Fibroblast of pulmonary artery (primary cell): ENCODE results near the gene PCSK5.

Experiments
- DNase-seq: peaks from one replicate; pipeline ENCODE4 v3.0.0-alpha.2; 2010; ENCODE audit warnings: low read depth
- H3K4me3 ChIP-seq: replicated peaks from 2 replicates; pipeline ENCODE4 v1.5.1; 2011; ENCODE audit warnings: low read depth, mild to moderate bottlenecking, control low read depth, low read length, moderate library complexity
- TF ChIP-seq, protein P1 (sequence below): IDR thresholded peaks from 2 replicates; pipeline ENCODE4 v1.5.1; 2011; ENCODE audit warnings: mild to moderate bottlenecking, control low read depth, low read length, inconsistent platforms; ENCODE audit errors: missing control alignments

PCSK5 gene

DNA sequence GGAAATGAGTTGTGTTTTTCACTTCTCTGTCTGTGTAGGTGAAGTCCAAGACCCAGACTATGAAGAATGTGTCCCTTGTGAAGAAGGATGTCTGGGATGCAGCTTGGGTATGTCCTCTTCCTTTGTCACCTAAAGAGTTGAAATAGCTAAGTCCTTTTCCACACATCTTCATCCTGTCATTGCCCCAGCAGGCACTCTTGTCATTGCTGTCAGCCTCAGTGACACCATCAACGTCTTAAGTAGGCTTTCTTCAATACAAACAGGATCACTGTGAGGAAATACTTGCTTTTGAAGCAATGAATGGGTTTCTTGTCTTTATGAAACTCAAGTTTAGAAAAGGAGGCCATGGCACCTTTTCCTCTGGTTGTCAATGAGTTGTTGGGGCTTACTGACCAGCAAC, 350.1 kb downstream of the PCSK5 start:
- H3K4me3 ChIP-seq = no peak overlapping the region
- no peak for DNase-seq
- TF ChIP-seq, protein P1, sequence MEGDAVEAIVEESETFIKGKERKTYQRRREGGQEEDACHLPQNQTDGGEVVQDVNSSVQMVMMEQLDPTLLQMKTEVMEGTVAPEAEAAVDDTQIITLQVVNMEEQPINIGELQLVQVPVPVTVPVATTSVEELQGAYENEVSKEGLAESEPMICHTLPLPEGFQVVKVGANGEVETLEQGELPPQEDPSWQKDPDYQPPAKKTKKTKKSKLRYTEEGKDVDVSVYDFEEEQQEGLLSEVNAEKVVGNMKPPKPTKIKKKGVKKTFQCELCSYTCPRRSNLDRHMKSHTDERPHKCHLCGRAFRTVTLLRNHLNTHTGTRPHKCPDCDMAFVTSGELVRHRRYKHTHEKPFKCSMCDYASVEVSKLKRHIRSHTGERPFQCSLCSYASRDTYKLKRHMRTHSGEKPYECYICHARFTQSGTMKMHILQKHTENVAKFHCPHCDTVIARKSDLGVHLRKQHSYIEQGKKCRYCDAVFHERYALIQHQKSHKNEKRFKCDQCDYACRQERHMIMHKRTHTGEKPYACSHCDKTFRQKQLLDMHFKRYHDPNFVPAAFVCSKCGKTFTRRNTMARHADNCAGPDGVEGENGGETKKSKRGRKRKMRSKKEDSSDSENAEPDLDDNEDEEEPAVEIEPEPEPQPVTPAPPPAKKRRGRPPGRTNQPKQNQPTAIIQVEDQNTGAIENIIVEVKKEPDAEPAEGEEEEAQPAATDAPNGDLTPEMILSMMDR = no peak

DNA sequence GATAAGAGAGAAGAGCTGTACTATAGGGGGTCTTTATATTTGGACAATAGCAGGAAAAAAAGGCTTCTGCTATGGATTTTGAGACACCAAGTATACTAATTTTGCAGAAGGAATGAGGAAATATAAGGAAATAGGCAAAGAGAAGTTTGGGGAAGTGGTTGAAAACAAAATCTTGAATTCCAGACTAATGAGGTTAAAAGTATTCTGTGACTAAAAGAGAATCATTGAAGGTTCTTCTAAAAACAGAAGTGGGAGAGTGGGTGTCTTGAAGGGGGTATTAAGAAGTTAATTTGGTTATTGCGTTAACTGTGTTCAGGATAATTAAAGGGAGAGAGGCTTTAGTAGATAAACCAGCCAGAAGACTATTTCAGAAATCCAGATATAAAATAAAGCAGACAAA, 355.0 kb downstream of the PCSK5 start:
- no peak for DNase-seq

DNA sequence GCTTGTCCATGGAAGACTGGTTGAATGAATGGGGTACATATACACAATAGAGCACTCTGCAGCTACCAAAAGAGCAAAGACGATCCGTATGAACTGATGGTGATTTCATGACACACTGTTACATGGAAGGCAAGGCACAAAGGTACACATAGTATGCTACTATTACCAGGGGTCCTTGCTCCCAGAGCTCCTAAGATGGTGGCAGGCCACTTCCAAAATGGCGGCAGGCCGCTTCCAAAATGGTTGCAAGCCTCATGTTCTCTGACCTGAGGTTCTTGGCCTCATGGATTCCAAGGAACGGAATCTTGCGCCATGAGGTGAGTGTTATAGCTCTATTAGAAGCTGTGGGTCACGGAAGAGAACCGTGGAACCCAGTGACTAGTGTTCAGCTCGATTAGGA, 356.2 kb downstream of the PCSK5 start:
- TF ChIP-seq, protein P1 = no peak
- DNase-seq = no peak
- no peak overlapping the region for H3K4me3 ChIP-seq

More for the DNA sequence above, 355.0 kb downstream of the PCSK5 start:
- TF ChIP-seq, protein P1 = no peak
- no peak overlapping the region for H3K4me3 ChIP-seq

DNA sequence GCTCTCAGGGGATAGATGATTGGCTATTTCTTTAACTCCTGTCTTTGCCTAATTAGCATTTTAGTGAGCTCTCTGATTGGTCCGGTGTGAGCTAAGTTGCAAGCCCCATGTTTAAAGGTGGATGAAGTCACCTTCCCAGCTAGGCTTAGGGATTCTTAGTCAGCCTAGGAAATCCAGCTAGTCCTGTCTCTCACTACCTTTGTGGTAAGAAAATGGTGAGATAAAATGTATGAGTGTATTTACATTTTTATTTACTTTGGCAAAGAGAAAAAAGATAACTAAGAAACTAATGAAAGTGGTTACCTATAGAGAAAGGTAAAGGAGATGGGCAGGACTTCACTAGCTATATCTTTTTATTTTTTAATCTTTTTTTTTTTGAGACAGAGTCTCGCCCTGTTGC, 357.0 kb downstream of the PCSK5 start:
- TF ChIP-seq, protein P1 = no peak
- DNase-seq = no peak

DNA sequence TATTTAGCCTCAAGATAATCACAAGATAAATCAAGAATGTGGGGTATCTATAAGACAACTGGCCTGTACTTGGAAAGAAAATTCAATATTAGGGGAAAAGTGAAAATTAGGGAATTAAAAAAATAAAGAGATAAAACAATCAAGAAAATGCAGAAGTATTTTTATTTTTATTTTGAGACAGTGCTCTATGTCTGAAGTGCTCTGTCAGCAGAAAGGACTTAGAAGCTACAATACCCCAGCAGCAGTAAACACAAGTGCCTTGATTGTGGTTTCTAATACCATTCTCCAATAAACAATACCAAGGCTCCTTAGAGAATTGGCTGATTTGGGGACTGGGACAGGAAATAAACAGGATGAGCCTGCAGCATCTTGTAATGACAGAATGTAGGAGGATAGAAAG, 358.8 kb downstream of the PCSK5 start:
- H3K4me3 ChIP-seq = no peak overlapping the region
- DNase-seq = no peak
- TF ChIP-seq, protein P1 = no peak

More for the DNA sequence above, 357.0 kb downstream of the PCSK5 start:
- no peak overlapping the region for H3K4me3 ChIP-seq

DNA sequence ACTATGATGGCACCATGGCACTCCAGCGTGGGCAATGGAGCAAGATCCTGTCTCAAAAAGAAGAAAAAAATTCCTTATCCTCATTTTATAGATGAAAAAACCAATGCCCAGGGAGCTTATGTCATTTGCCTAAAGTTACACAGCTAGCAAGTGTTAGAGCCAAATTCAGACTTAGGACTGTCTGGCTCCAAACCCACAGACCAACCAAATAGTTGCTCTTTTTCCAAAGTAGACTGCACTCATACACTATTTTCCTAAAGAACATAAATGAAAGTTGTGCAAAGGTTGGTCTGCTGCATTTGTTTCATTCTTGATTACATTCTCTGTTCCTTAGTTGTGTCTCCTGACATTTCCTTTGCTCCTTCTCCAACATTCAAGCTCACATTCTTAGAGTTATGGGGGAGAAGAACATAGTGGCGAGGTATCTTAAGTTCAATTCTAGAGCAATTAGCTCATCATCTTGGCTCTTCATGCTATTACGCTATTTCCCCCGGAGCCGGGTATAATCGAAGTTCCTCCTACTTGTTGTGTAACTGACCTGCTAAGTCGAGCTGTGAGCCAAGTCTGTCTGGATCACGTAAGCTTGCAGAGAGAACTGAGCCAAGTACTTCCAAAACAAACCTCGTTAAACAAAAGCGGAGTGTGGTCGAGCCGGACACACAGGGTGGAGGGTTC, 365.4 kb downstream of the PCSK5 start:
- peak; percentile 99 for DNase-seq

DNA sequence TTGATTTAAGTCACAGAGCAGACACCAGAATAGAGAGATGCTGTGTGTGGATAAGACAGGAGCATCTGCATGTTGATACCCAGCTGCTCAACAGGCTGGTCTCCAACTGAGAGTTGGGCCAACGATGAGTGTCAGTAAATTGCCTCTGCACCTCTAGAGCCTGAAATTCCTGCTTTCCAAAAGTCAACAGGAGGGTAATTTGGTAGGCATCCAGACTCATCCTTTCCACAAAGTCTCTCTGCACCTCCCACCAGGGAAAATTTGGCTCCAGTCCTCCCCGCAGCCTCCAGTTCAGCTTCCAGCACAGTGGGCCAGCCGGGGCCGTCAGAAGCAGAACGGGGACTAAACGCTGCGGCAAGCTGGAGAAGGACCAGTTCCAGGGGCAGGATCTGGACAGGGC, 366.8 kb downstream of the PCSK5 start:
- H3K4me3 ChIP-seq = no peak overlapping the region
- peak; percentile 4 for DNase-seq
- TF ChIP-seq, protein P1 = no peak

More for the DNA sequence above, 365.4 kb downstream of the PCSK5 start:
- H3K4me3 ChIP-seq = peak overlapping the region; percentile 30
- TF ChIP-seq, protein P1 = no peak
